GM13977 (cell line): ENCODE results near the gene DAPK3.

ENCODE experiments used
- DNase-seq: peaks from one replicate; pipeline ENCODE4 v3.0.0; 2012; ENCODE audit warnings: low spot score
- in situ Hi-C: fragments of 300-500 bp; cut with MboI; formaldehyde crosslinking; loops from one replicate; pipeline ENCODE4 v1.12.0; 2022; ENCODE audit warnings: low sequenced_read_pairs, low pct_unique_long_range_greater_than_20kb, mixed read lengths, inconsistent platforms; ENCODE audit not compliant: unreplicated experiment
- TF ChIP-seq, protein P1 (sequence below): IDR thresholded peaks from 2 replicates; pipeline ENCODE4 v1.5.1; 2012; ENCODE audit warnings: mild to moderate bottlenecking, control low read depth; ENCODE audit not compliant: insufficient read depth; ENCODE audit errors: extremely low read depth, missing control alignments

The DAPK3 gene

DNA sequence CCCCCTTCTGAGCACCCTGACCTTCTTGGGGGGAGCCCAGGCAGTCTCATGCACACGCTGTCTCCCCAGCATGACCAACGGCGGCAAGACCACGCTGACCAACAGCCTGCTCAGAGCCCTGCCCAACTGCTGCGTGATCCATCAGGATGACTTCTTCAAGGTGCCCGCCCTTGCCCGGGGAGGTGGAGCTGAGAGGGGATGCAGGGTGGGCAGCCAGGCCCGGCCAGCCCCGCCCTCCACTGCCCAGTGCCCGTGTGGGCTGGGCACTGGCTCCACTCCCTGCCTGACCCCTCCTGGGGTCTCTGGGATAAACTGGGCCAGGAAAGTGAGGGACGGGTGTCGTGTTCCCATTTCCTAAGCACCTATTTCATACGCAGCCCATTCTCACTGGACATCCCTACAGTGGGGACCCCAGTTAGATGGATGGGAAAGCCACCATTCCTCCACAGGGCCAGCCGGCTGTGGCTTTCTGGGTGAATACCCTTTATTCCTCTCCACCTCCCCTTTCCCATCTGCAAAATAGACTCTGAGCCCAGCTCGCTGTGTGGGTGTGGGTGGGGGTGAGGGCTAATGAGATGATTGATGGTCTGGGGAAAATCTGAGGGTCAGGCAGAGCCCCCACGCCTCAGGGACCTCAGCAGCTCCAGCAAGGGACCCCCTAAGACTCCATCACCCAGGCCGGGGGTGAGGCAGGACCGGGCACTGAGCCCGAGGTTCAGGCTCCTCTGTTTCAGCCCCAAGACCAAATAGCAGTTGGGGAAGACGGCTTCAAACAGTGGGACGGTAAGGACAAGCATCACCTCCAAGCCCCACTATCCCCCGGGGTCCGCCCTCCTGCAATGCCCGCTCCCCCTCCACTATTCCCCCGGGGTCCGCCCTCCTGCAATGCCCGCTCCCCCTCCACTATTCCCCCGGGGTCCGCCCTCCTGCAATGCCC, 34.1 kb downstream of the DAPK3 start:
- in situ Hi-C loops, result no loop called here
- TF ChIP-seq, protein P1, sequence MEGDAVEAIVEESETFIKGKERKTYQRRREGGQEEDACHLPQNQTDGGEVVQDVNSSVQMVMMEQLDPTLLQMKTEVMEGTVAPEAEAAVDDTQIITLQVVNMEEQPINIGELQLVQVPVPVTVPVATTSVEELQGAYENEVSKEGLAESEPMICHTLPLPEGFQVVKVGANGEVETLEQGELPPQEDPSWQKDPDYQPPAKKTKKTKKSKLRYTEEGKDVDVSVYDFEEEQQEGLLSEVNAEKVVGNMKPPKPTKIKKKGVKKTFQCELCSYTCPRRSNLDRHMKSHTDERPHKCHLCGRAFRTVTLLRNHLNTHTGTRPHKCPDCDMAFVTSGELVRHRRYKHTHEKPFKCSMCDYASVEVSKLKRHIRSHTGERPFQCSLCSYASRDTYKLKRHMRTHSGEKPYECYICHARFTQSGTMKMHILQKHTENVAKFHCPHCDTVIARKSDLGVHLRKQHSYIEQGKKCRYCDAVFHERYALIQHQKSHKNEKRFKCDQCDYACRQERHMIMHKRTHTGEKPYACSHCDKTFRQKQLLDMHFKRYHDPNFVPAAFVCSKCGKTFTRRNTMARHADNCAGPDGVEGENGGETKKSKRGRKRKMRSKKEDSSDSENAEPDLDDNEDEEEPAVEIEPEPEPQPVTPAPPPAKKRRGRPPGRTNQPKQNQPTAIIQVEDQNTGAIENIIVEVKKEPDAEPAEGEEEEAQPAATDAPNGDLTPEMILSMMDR, result no peak
- no peak for DNase-seq

DNA sequence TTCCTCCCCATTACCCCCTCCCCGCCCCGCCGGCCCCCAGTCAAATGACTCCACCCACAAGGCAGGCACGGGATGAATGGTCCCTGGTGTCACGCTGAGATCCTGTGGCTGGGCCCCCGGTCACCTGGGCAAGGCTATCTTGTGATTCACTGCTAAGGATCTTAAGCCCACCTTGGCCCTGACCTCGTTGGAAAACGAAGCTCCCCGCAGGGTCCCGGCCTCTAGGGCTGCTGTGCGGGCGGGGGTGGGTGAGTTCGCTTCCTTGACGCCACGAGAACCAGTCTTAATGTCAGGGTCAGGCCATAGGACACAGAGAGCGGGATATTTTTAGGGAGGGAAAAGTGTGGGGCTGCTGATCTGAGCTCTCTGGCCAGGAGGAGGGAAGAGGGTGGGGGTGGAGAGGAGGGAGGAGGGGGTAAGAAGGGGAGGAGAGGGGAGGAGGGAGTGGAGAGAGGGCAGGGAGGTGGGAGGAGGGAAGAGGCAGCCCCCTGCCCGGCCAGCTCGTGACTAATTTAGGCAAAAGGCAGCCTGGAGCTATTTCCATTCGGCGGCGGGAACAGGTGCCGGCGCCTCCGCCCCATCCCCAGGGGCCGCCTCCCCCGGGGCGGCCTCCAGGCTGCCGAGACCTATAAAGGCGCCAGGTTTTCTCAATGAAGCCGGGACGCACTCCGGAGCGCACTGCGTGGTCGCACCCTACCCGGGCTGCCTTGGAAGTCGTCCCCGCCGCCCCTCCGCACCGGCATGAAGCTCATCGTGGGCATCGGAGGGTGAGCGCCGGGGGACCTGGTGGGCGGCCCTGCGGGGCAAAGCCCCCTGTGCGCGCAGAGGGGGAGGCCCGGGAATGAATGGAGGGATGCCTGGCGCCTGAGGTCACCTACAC, 37.7 kb downstream of the DAPK3 start, which contains the start of gene NMRK2:
TSS of gene NMRK2 (plus strand) at position 139 of the 880 bp plus-strand sequence. CDS start at position 742, 603 bp downstream.
- DNase-seq, result no peak
- in situ Hi-C loops, result no loop called here
- TF ChIP-seq, protein P1, result no peak

- TF ChIP-seq, protein P1, result no peak
- no peak for DNase-seq
- in situ Hi-C loops, result no loop called here
Measured at GRCh38 chr19:3931041-3931440, 39.9 kb downstream of the DAPK3 start.

- TF ChIP-seq, protein P1, result no peak
- in situ Hi-C loops, result no loop called here
- no peak for DNase-seq
Measured at GRCh38 chr19:3923912-3924311, 47.0 kb downstream of the DAPK3 start.

DNA sequence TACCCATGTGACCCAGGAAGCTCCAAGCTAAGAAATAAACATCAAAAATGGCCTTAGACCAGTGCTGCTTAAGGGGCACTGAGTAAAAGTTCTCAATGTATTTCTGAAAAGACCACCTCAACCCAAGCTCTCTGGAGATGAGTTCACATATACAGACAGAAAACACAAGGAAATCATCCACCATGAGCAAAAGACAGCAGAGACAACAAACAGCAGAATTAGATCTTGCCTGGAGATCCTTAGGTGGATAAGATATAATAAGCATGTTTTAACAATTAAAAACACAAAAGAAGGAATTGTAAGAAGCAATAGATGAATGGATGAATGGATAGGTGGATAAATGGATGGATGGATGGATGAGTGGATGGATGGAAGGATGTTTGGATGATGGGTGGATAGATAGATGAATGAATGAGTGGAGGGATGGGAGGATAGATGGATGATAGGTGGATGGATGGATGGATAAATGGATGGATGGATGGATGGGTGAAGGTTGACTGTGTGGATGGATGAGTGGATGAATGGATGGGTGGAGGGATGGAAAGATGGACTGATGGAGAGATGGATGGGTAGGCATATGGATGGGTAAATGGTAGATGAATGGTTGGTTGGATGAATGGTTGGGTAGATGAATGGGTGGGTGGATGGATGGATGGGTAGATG, 47.7 kb downstream of the DAPK3 start:
- TF ChIP-seq, protein P1, result no peak
- in situ Hi-C loops, result no loop called here
- DNase-seq, result no peak

DNA sequence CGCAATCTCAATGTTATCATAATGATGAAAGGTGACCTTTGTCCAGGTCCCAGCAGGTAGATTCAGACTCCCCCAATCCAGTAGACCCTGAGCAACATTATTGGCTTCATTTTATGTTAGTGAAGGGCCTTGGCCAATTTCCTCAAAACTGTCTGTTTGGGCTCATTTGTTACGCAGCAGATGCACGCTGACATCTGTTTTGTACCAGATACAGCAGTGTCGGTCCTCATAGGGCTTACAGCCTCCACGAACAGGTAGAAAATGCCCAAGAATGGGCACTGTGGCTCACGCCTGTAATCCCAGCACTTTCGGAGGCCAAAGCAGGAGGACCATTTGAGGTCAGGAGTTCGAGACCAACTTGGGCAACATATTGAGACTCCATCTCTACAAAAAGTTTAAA, 51.1 kb downstream of the DAPK3 start:
- TF ChIP-seq, protein P1, result no peak
- in situ Hi-C loops, result no loop called here

More for the DNA sequence above, 51.1 kb downstream of the DAPK3 start:
- DNase-seq, result no peak
